SK-N-SH (cell line): Measurements from ENCODE around the gene SNAPC5. TPM values are rescaled to one million over a fixed set of nuclear protein-coding genes. Genes with fewer than 3 reads are reported as not detected.

Experiments used
- CTCF ChIA-PET: fragments of 300-600, 350-600 bp; formaldehyde crosslinking; extraction: SDS; loops from one replicate; lab custom pipeline; 2021; lab: Yijun Ruan, JAX
- POLR2A ChIA-PET: fragments of 350-600 bp; sonication (Branson Sonifier 250); formaldehyde crosslinking; extraction: SDS; loops from one replicate; lab custom pipeline; 2020; ENCODE audit warnings: antibody characterized with exemption, inconsistent platforms; lab: Yijun Ruan, JAX
- DNase-seq: peaks from one replicate; pipeline ENCODE4 v3.0.0; 2012
- H2AFZ ChIP-seq: fragments of 200-600 bp; sonication (generic); 2 replicates; pipeline ENCODE4 v1.8.1; 2016; ENCODE audit warnings: antibody characterized with exemption, mild to moderate bottlenecking, low read depth
- H3F3A ChIP-seq: fragments of 200-600 bp; sonication (generic); replicated peaks from 2 replicates; pipeline ENCODE3; 2016; ENCODE audit warnings: antibody characterized with exemption, mild to moderate bottlenecking; ENCODE audit not compliant: insufficient read depth
- H3K27ac ChIP-seq, 2 experiments: fragments of 200-500 bp in 1 of 2; fragments of 200-600 bp in 1 of 2; sonication (Bioruptor generic) in 1 of 2; sonication (generic), shearing (Covaris generic) in 1 of 2; 2 replicates each; pipeline versions ENCODE4 v1.5.1 to v1.6.1; 2014 to 2016; ENCODE audit warnings: low read depth in 2 of 2, inconsistent platforms in 1 of 2, low read length in 1 of 2, mild to moderate bottlenecking in 1 of 2, mixed read lengths in 1 of 2
- H3K27me3 ChIP-seq: fragments of 200-600 bp; sonication (generic), shearing (Covaris generic); 2 replicates; pipeline ENCODE4 v1.6.1; 2016; ENCODE audit warnings: mixed run types; ENCODE audit not compliant: insufficient read depth
- H3K36me3 ChIP-seq, 2 experiments: fragments of 200-500 bp in 1 of 2; fragments of 200-600 bp in 1 of 2; sonication (Bioruptor generic) in 1 of 2; sonication (generic) in 1 of 2; replicated peaks in 1 of 2; 2 replicates each; pipeline versions ENCODE3 to v1.5.1; 2014 to 2016; ENCODE audit warnings: low read length in 1 of 2, mild to moderate bottlenecking in 1 of 2; ENCODE audit not compliant: insufficient read depth in 2 of 2, control insufficient read depth in 1 of 2
- H3K4me1 ChIP-seq, 2 experiments: fragments of 200-500 bp in 1 of 2; fragments of 200-600 bp in 1 of 2; sonication (Bioruptor generic) in 1 of 2; sonication (generic), shearing (Covaris generic) in 1 of 2; 2 replicates each; pipeline versions ENCODE4 v1.5.1 to v1.6.1; 2014 to 2016; ENCODE audit warnings: low read depth in 1 of 2, low read length in 1 of 2, mixed run types in 1 of 2; ENCODE audit not compliant: insufficient read depth in 2 of 2, control insufficient read depth in 1 of 2
- H3K4me2 ChIP-seq: fragments of 200-600 bp; sonication (generic), shearing (Covaris generic); 2 replicates; pipeline ENCODE4 v1.6.1; 2017; ENCODE audit warnings: mixed run types
- H3K4me3 ChIP-seq, 2 experiments: fragments of 200-500 bp in 1 of 2; fragments of 200-600 bp in 1 of 2; sonication (Bioruptor generic) in 1 of 2; sonication (generic), shearing (Covaris generic) in 1 of 2; 2 replicates each; pipeline versions ENCODE4 v1.5.1 to v1.8.1; 2014 to 2016; ENCODE audit warnings: low read depth in 2 of 2, inconsistent platforms in 1 of 2, low read length in 1 of 2, mild to moderate bottlenecking in 1 of 2, mixed read lengths in 1 of 2, moderate library complexity in 1 of 2
- H3K79me2 ChIP-seq: fragments of 200-600 bp; sonication (generic); 2 replicates; pipeline ENCODE4 v1.8.1; 2017; ENCODE audit warnings: mild to moderate bottlenecking; ENCODE audit not compliant: insufficient read depth
- H3K9ac ChIP-seq: fragments of 200-600 bp; sonication (generic); 2 replicates; pipeline ENCODE4 v1.6.1; 2017; ENCODE audit warnings: mixed run types
- H3K9me2 ChIP-seq: fragments of 200-600 bp; sonication (generic); 2 replicates; pipeline ENCODE4 v1.6.1; 2017; ENCODE audit warnings: mixed run types
- H3K9me3 ChIP-seq: fragments of 200-600 bp; sonication (generic); 2 replicates; pipeline ENCODE4 v1.6.1; 2017; ENCODE audit warnings: mixed run types, mild to moderate bottlenecking, moderate library complexity
- H4K20me1 ChIP-seq: fragments of 200-600 bp; sonication (generic); 2 replicates; pipeline ENCODE4 v1.6.1; 2017; ENCODE audit warnings: mild to moderate bottlenecking, mixed run types; ENCODE audit not compliant: insufficient read depth
- ELF1 ChIP-seq: IDR thresholded peaks from 2 replicates; pipeline ENCODE4 v1.4.0; 2012
- EZH2phosphoT487 ChIP-seq: fragments of 200-600 bp; sonication (generic); IDR thresholded peaks from 2 replicates; pipeline ENCODE4 v1.6.1; 2017; ENCODE audit warnings: low read depth, mixed run types, mild to moderate bottlenecking, antibody characterized with exemption, moderate library complexity, borderline replicate concordance
- FOSL2 ChIP-seq: IDR thresholded peaks from 2 replicates; pipeline ENCODE4 v1.4.0; 2012; ENCODE audit warnings: low read depth, mild to moderate bottlenecking, moderate library complexity, borderline replicate concordance
- FOXJ3 ChIP-seq: sonication (generic); formaldehyde crosslinking; IDR thresholded peaks from 2 replicates; pipeline ENCODE4 v1.5.1; 2020; ENCODE audit warnings: mild to moderate bottlenecking, missing genetic modification reagents
- IRF3 ChIP-seq: fragments of 150-350 bp; IDR thresholded peaks from 2 replicates; pipeline ENCODE4 v1.6.1; 2016; ENCODE audit warnings: mild to moderate bottlenecking, low read depth, low read length
- JUND ChIP-seq: IDR thresholded peaks from 2 replicates; pipeline ENCODE4 v1.4.0; 2012
- MAX ChIP-seq: IDR thresholded peaks from 2 replicates; pipeline ENCODE4 v1.4.0; 2012; ENCODE audit warnings: low read depth
- MEF2A ChIP-seq: IDR thresholded peaks from 2 replicates; pipeline ENCODE4 v1.4.0; 2012; ENCODE audit warnings: low read depth, borderline replicate concordance
- MXI1 ChIP-seq: IDR thresholded peaks from 2 replicates; pipeline ENCODE4 v1.6.1; 2012; ENCODE audit warnings: mild to moderate bottlenecking, low read depth, low read length, improper control_type of control experiment
- POLR2AphosphoS5 ChIP-seq: IDR thresholded peaks from 2 replicates; pipeline ENCODE4 v1.6.1; 2012; ENCODE audit warnings: low read depth, low read length
- RFX5 ChIP-seq: IDR thresholded peaks from 2 replicates; pipeline ENCODE4 v1.6.1; 2012; ENCODE audit warnings: mild to moderate bottlenecking, improper control_type of control experiment, low read length
- RXRA ChIP-seq: IDR thresholded peaks from 2 replicates; pipeline ENCODE4 v1.4.0; 2012; ENCODE audit warnings: low read depth, mild to moderate bottlenecking, borderline replicate concordance
- SMC3 ChIP-seq: IDR thresholded peaks from 2 replicates; pipeline ENCODE4 v1.6.1; 2012; ENCODE audit warnings: low read depth, low read length, improper control_type of control experiment
- YY1 ChIP-seq: IDR thresholded peaks from 2 replicates; pipeline ENCODE4 v1.4.0; 2012; ENCODE audit warnings: low read depth, mild to moderate bottlenecking
- WGBS: methylation state at CpG from one replicate; pipeline ENCODE4 v1.1.6; 2017; ENCODE audit warnings: low lambda C conversion rate; 5-methylcytosine and 5-hydroxymethylcytosine counted together
- polyA plus RNA-seq, 3 experiments: library from polyadenylated mRNA; depleted of rRNA; stranded (reverse); fragments of >200 nt; gene quantifications; 2 replicates each; pipeline ENCODE4 v1.2.3, GENCODE V29; 2012
- TF ChIP-seq, protein P1 (sequence below): IDR thresholded peaks from 2 replicates; pipeline ENCODE4 v1.6.1; 2012; ENCODE audit warnings: mild to moderate bottlenecking, low read depth, low read length, moderate library complexity
- TF ChIP-seq, protein P2 (sequence below): IDR thresholded peaks from 2 replicates; pipeline ENCODE4; 2012

Gene SNAPC5
- polyA plus RNA-seq, 1 of the 3 experiments (the other 2 are of a cell fraction) = 65.0 TPM

DNA sequence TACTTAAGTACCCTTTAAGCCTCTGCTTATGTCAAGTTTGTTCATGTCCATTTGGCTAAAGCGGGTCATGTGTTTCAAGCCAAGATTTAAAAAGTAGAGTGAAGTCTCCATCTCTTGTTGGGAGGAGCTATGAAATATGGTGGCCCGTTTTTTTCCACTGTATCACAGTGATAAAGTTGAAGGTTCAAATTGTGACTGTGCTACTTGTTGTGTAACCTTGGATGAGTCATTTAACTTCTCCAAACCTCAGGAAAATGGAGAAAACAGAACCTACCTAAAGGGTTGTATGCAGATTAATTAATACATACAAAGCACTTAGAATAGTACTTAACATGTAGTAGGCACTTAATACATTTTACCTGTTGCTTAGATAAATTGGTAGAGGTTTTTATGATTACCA, 43.4 kb downstream of the SNAPC5 start:
- Histone ChIP-seq H2AFZ (no peak overlapping the region), H4K20me1 (no peaks in the 10 kb centered on the region), H3K9me3 (no peaks in the 10 kb centered on the region), H3K27ac (no peak overlapping the region), H3K9me2 (no peaks in the 10 kb centered on the region), H3F3A (no peaks in the 10 kb centered on the region), H3K79me2 (no peaks in the 10 kb centered on the region; the same call in 1 of the 2 replicates), H3K36me3 (peaks cover 0 to 4% of the 10 kb centered on the region in 2 experiments), H3K9ac (no peak overlapping the region), H3K4me3 (no peak overlapping the region), H3K4me1 (no peaks in the 10 kb centered on the region), H3K27me3 (no peaks in the 10 kb centered on the region), H3K4me2 (no peak overlapping the region)
- ChIA-PET POLR2A (no interaction called here), CTCF (no interaction called here)
- TF ChIP-seq, protein P1, sequence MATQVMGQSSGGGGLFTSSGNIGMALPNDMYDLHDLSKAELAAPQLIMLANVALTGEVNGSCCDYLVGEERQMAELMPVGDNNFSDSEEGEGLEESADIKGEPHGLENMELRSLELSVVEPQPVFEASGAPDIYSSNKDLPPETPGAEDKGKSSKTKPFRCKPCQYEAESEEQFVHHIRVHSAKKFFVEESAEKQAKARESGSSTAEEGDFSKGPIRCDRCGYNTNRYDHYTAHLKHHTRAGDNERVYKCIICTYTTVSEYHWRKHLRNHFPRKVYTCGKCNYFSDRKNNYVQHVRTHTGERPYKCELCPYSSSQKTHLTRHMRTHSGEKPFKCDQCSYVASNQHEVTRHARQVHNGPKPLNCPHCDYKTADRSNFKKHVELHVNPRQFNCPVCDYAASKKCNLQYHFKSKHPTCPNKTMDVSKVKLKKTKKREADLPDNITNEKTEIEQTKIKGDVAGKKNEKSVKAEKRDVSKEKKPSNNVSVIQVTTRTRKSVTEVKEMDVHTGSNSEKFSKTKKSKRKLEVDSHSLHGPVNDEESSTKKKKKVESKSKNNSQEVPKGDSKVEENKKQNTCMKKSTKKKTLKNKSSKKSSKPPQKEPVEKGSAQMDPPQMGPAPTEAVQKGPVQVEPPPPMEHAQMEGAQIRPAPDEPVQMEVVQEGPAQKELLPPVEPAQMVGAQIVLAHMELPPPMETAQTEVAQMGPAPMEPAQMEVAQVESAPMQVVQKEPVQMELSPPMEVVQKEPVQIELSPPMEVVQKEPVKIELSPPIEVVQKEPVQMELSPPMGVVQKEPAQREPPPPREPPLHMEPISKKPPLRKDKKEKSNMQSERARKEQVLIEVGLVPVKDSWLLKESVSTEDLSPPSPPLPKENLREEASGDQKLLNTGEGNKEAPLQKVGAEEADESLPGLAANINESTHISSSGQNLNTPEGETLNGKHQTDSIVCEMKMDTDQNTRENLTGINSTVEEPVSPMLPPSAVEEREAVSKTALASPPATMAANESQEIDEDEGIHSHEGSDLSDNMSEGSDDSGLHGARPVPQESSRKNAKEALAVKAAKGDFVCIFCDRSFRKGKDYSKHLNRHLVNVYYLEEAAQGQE = no peak
- TF ChIP-seq, protein P2, sequence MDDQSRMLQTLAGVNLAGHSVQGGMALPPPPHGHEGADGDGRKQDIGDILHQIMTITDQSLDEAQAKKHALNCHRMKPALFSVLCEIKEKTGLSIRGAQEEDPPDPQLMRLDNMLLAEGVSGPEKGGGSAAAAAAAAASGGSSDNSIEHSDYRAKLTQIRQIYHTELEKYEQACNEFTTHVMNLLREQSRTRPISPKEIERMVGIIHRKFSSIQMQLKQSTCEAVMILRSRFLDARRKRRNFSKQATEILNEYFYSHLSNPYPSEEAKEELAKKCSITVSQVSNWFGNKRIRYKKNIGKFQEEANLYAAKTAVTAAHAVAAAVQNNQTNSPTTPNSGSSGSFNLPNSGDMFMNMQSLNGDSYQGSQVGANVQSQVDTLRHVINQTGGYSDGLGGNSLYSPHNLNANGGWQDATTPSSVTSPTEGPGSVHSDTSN = no peak
- no peak for TF ChIP-seq SMC3
- TF ChIP-seq FOSL2 = no peak
- no peak for TF ChIP-seq YY1
- TF ChIP-seq JUND = no peak
- TF ChIP-seq MXI1 = no peak
- TF ChIP-seq MEF2A = no peak
- no peak for DNase-seq
- 91% methylated on average over 2 of the region's 2 CpGs for WGBS

- 100% methylated on average over 1 of the region's 1 CpG for WGBS
- CTCF ChIA-PET = no interaction called here
Observed at GRCh38 chr15:66452971-66453580, 44.5 kb downstream of the SNAPC5 start.

More at GRCh38 chr15:66452971-66453580, 44.5 kb downstream of the SNAPC5 start:
- TF ChIP-seq MEF2A (no peak), MAX (no peak), IRF3 (no peak), POLR2AphosphoS5 (no peak), ELF1 (no peak), FOXJ3 (CRISPR knock-in tag) (no peak), RFX5 (no peak), EZH2phosphoT487 (no peak), RXRA (no peak)
- TF ChIP-seq, protein P1 = no peak
- TF ChIP-seq, all 33 proteins: peak for 0
- no peak overlapping the region for H3K4me3 ChIP-seq
- no peak for DNase-seq
- H3K79me2 ChIP-seq = no peaks in the 10 kb centered on the region; the same call in 1 of the 2 replicates
- H3K9me2 ChIP-seq = no peaks in the 10 kb centered on the region
- H3K9me3 ChIP-seq = no peaks in the 10 kb centered on the region
- H3K36me3 ChIP-seq = peaks cover 0 to 13% of the 10 kb centered on the region in 2 experiments
- no peak overlapping the region for H3K27ac ChIP-seq
- H2AFZ ChIP-seq = no peak overlapping the region
- POLR2A ChIA-PET = no interaction called here
- no peak overlapping the region for H3K4me2 ChIP-seq
- no peaks in the 10 kb centered on the region for H4K20me1 ChIP-seq
- H3F3A ChIP-seq = no peaks in the 10 kb centered on the region
- no peaks in the 10 kb centered on the region for H3K4me1 ChIP-seq
- H3K9ac ChIP-seq = no peak overlapping the region
- H3K27me3 ChIP-seq = no peaks in the 10 kb centered on the region
